Large intestine (tissue), 12 donors: ENCODE data around the gene ATOH1. TPM values are rescaled to one million over a fixed set of nuclear protein-coding genes. Genes with fewer than 3 reads are reported as not detected.

ENCODE experiments used
- DNase-seq, 2 donors: peaks; one replicate each; pipeline versions ENCODE4 v3.0.0 to v3.0.0-alpha.2; 2013
- H3K27ac ChIP-seq: one replicate; pipeline ENCODE4 v1.5.1; 2013; ENCODE audit warnings: low read length
- H3K27me3 ChIP-seq: 2 replicates; pipeline ENCODE4 v1.6.1; 2013; ENCODE audit warnings: low read length; ENCODE audit not compliant: control insufficient read depth, insufficient read depth
- H3K36me3 ChIP-seq: 2 replicates; pipeline ENCODE4 v1.6.1; 2013; ENCODE audit warnings: low read length; ENCODE audit not compliant: control insufficient read depth, insufficient read depth
- H3K4me1 ChIP-seq: one replicate; pipeline ENCODE4 v1.6.1; 2013; ENCODE audit warnings: low read length; ENCODE audit not compliant: control insufficient read depth, insufficient read depth
- H3K4me3 ChIP-seq: one replicate; pipeline ENCODE4 v1.5.1; 2013; ENCODE audit warnings: low read length
- H3K9me3 ChIP-seq: one replicate; pipeline ENCODE4 v1.6.1; 2013; ENCODE audit warnings: mild to moderate bottlenecking, low read depth, low read length, moderate library complexity; ENCODE audit not compliant: control insufficient read depth
- WGBS: methylation state at CpG from one replicate; pipeline ENCODE4 v1.1.5; 2013; ENCODE audit warnings: low lambda C conversion rate; ENCODE audit not compliant: insufficient coverage; 5-methylcytosine and 5-hydroxymethylcytosine counted together
- long read RNA-seq, 11 donors: transcript quantifications; one replicate each; lab custom pipeline, GENCODE V29; 2026
- polyA plus RNA-seq: library from polyadenylated mRNA; unstranded; fragments of 120-200 nt; gene quantifications from one replicate; pipeline ENCODE4 v1.2.1, GENCODE V29; 2013

The ATOH1 gene
- 34.2 TPM for polyA plus RNA-seq
- long read RNA-seq, donor 1, transcript ATOH1-201 (1 exons, 2,212 nt) = major isoform, 15 of 15 reads
- long read RNA-seq, donor 1, partial matches to known transcripts = 0 of 15 reads
- long read RNA-seq, donor 1, other reads (novel, unspliced or antisense) = 0 of 15 reads
- long read RNA-seq, donor 2, transcript ATOH1-201 (1 exons, 2,212 nt) = major isoform, 74 of 74 reads
- long read RNA-seq, donor 2, partial matches to known transcripts = 0 of 74 reads
- long read RNA-seq, donor 2, other reads (novel, unspliced or antisense) = 0 of 74 reads
- long read RNA-seq, donor 3, transcript ATOH1-201 (1 exons, 2,212 nt) = major isoform, 93 of 93 reads
- long read RNA-seq, donor 3, partial matches to known transcripts = 0 of 93 reads
- long read RNA-seq, donor 3, other reads (novel, unspliced or antisense) = 0 of 93 reads
- long read RNA-seq, donor 4, transcript ATOH1-201 (1 exons, 2,212 nt) = major isoform, 8 of 8 reads
- long read RNA-seq, donor 4, partial matches to known transcripts = 0 of 8 reads
- long read RNA-seq, donor 4, other reads (novel, unspliced or antisense) = 0 of 8 reads
- long read RNA-seq, donor 5, transcript ATOH1-201 (1 exons, 2,212 nt) = major isoform, 16 of 16 reads
- long read RNA-seq, donor 5, partial matches to known transcripts = 0 of 16 reads
- long read RNA-seq, donor 5, other reads (novel, unspliced or antisense) = 0 of 16 reads
- long read RNA-seq, donor 6, transcript ATOH1-201 (1 exons, 2,212 nt) = major isoform, 37 of 37 reads
- long read RNA-seq, donor 6, partial matches to known transcripts = 0 of 37 reads
- long read RNA-seq, donor 6, other reads (novel, unspliced or antisense) = 0 of 37 reads
- long read RNA-seq, donor 7, transcript ATOH1-201 (1 exons, 2,212 nt) = major isoform, 8 of 8 reads
- long read RNA-seq, donor 7, partial matches to known transcripts = 0 of 8 reads
- long read RNA-seq, donor 7, other reads (novel, unspliced or antisense) = 0 of 8 reads
- long read RNA-seq, donor 8, transcript ATOH1-201 (1 exons, 2,212 nt) = major isoform, 68 of 68 reads
- long read RNA-seq, donor 8, partial matches to known transcripts = 0 of 68 reads
- long read RNA-seq, donor 8, other reads (novel, unspliced or antisense) = 0 of 68 reads
- long read RNA-seq, donor 9, transcript ATOH1-201 (1 exons, 2,212 nt) = major isoform, 22 of 22 reads
- long read RNA-seq, donor 9, partial matches to known transcripts = 0 of 22 reads
- long read RNA-seq, donor 9, other reads (novel, unspliced or antisense) = 0 of 22 reads
- long read RNA-seq, donor 10, transcript ATOH1-201 (1 exons, 2,212 nt) = major isoform, 30 of 30 reads
- long read RNA-seq, donor 10, partial matches to known transcripts = 0 of 30 reads
- long read RNA-seq, donor 10, other reads (novel, unspliced or antisense) = 0 of 30 reads
- long read RNA-seq, donor 11, transcript ATOH1-201 (1 exons, 2,212 nt) = major isoform, 19 of 19 reads
- long read RNA-seq, donor 11, partial matches to known transcripts = 0 of 19 reads
- long read RNA-seq, donor 11, other reads (novel, unspliced or antisense) = 0 of 19 reads

- Histone ChIP-seq H3K36me3 (no peaks in the 10 kb centered on the region), H3K9me3 (peaks cover 6% of the 10 kb centered on the region), H3K4me3 (peak within 1 kb of the TSS; percentile 40), H3K27ac (no peak within 1 kb of the TSS), H3K27me3 (peaks cover 75% of the 10 kb centered on the region), H3K4me1 (peaks cover 16% of the 10 kb centered on the region)
- WGBS = no CpG with 5 or more reads among the region's 46 CpGs
- peak; percentile 34 to 72 for DNase-seq
Measured at GRCh38 chr4:93828332-93828994, at the start of gene ATOH1. ATOH1 (plus strand) TSS chr4:93828753; CDS start chr4:93828927, 174 bp downstream.

- Histone ChIP-seq H3K27ac (no peak overlapping the region), H3K27me3 (no peaks in the 10 kb centered on the region), H3K4me1 (no peaks in the 10 kb centered on the region), H3K9me3 (no peaks in the 10 kb centered on the region), H3K36me3 (no peaks in the 10 kb centered on the region), H3K4me3 (no peak overlapping the region)
- DNase-seq = no peak
- WGBS = no CpG with 5 or more reads among the region's 2 CpGs
Measured at GRCh38 chr4:93779228-93779627, 49.3 kb upstream of the ATOH1 start.

- no peak for DNase-seq
- Histone ChIP-seq H3K4me3 (no peak overlapping the region), H3K27ac (no peak overlapping the region), H3K4me1 (no peaks in the 10 kb centered on the region), H3K27me3 (no peaks in the 10 kb centered on the region), H3K9me3 (no peaks in the 10 kb centered on the region), H3K36me3 (no peaks in the 10 kb centered on the region)
- WGBS = 100% methylated on average over 1 of the region's 5 CpGs
Measured at GRCh38 chr4:93780080-93780479, 48.5 kb upstream of the ATOH1 start.

- WGBS = no CpG with 5 or more reads among the region's 9 CpGs
- H3K27ac ChIP-seq = no peak overlapping the region
- H3K4me1 ChIP-seq = no peaks in the 10 kb centered on the region
- no peaks in the 10 kb centered on the region for H3K27me3 ChIP-seq
- DNase-seq = no peak
- no peak overlapping the region for H3K4me3 ChIP-seq
- H3K9me3 ChIP-seq = no peaks in the 10 kb centered on the region
- H3K36me3 ChIP-seq = no peaks in the 10 kb centered on the region
Measured at GRCh38 chr4:93781198-93781597, 47.4 kb upstream of the ATOH1 start.

- DNase-seq = no peak
- Histone ChIP-seq H3K27ac (no peak overlapping the region), H3K4me1 (no peaks in the 10 kb centered on the region), H3K27me3 (no peaks in the 10 kb centered on the region), H3K4me3 (no peak overlapping the region), H3K9me3 (no peaks in the 10 kb centered on the region), H3K36me3 (no peaks in the 10 kb centered on the region)
- WGBS = 22% methylated on average over 1 of the region's 2 CpGs
Measured at GRCh38 chr4:93786149-93786548, 42.4 kb upstream of the ATOH1 start.

- no peaks in the 10 kb centered on the region for H3K36me3 ChIP-seq
- no peaks in the 10 kb centered on the region for H3K27me3 ChIP-seq
- H3K27ac ChIP-seq = no peak overlapping the region
- WGBS = 80% methylated on average over 1 of the region's 1 CpG
- H3K4me3 ChIP-seq = no peak overlapping the region
- no peaks in the 10 kb centered on the region for H3K4me1 ChIP-seq
- DNase-seq = peak in 1 of 2 donors; percentile 18
- no peaks in the 10 kb centered on the region for H3K9me3 ChIP-seq
Measured at GRCh38 chr4:93788712-93789111, 39.8 kb upstream of the ATOH1 start.

- H3K4me3 ChIP-seq = no peak overlapping the region
- no peaks in the 10 kb centered on the region for H3K4me1 ChIP-seq
- DNase-seq = peak; percentile 31 to 43
- H3K27ac ChIP-seq = no peak overlapping the region
- no peaks in the 10 kb centered on the region for H3K36me3 ChIP-seq
- H3K27me3 ChIP-seq = no peaks in the 10 kb centered on the region
- WGBS = 0% methylated on average over 1 of the region's 3 CpGs
- no peaks in the 10 kb centered on the region for H3K9me3 ChIP-seq
Measured at GRCh38 chr4:93791570-93792195, 36.9 kb upstream of the ATOH1 start.

- DNase-seq = no peak
- 80% methylated on average over 4 of the region's 4 CpGs for WGBS
- Histone ChIP-seq H3K9me3 (no peaks in the 10 kb centered on the region), H3K27ac (no peak overlapping the region), H3K4me1 (no peaks in the 10 kb centered on the region), H3K4me3 (no peak overlapping the region), H3K36me3 (no peaks in the 10 kb centered on the region), H3K27me3 (no peaks in the 10 kb centered on the region)
Measured at GRCh38 chr4:93802045-93802444, 26.5 kb upstream of the ATOH1 start.

GRCh38 chr4:93809773-93810172 lies 18.8 kb upstream of the ATOH1 start:
- no peak for DNase-seq
- Histone ChIP-seq H3K36me3 (no peaks in the 10 kb centered on the region), H3K27ac (no peak overlapping the region), H3K4me1 (no peaks in the 10 kb centered on the region), H3K9me3 (no peaks in the 10 kb centered on the region), H3K4me3 (no peak overlapping the region), H3K27me3 (no peaks in the 10 kb centered on the region)
- 100% methylated on average over 1 of the region's 4 CpGs for WGBS
